GM21786 (cell line): ENCODE results near the gene KMT5C.

Experiments
- ATAC-seq: cut with Tn5 transposase; IDR thresholded peaks from one replicate; pipeline ENCODE4 v1.9.1; 2021; ENCODE audit not compliant: unreplicated experiment

Gene KMT5C

GRCh38 chr19:55366790-55367189 is 27.1 kb downstream of the KMT5C start:
- no peak for ATAC-seq

DNA sequence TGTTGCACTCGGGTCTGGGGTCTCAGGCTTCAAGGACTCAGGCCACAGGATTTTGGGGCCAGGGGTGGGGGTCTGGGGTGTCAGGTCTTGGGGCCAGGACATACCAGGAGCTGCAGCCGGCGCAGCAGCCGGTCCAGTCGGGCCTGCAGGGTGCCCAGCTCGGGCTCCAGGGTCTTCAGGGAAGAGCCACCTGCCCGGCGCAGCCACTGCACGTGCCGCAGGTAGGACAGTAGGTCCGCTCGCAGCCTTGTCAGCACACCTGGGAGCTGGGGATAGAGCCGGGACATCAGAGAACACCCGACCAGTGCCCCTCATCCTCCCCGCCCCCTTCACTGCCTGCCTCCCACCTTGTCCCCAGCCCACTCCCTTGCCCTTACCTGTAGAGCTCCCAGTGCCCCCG is 28.4 kb downstream of the KMT5C start:
- ATAC-seq, result no peak

DNA sequence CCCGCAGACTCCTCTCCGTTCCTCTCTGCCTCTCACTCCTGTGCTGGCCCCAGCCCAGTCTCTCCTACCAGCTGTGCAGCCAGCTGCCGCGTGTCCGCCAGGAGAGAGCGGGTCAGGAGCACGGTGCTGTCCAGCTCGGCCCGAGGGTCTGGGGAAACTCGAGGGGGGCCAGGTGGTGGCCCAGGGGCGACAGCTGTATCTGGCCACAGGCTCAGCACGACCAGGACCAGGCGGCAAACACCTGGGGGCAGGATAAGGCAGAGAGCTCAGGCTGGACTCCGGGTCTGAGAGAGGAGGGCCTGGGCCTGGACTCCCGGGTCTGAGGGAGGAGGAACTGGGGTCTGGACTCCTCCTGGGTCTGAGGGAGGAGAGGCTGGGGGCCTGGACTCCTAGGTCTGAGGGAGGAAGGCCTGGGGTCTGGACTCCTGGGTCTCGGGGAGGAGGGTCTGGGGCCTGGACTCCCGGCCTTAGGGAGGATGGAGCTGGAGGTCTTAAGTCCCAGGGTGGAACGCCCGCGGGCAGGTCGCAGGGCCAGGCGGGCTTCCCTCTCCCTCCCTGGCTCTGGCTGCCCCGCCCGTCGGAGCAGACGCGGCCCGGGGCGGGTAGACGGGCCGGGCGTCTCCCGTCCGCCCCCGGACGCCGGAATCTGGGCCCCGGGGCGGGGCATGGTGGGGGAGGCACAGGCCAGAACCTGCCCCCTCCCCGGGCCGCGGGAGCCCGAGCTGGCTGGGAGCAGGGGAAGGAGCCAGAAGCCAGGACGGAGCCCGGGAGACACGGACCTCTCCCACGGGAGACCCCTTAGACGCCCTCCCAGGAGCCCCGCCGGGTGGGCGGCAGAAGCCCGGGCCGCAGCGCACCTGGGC is 29.3 kb downstream of the KMT5C start:
- ATAC-seq, result no peak

DNA sequence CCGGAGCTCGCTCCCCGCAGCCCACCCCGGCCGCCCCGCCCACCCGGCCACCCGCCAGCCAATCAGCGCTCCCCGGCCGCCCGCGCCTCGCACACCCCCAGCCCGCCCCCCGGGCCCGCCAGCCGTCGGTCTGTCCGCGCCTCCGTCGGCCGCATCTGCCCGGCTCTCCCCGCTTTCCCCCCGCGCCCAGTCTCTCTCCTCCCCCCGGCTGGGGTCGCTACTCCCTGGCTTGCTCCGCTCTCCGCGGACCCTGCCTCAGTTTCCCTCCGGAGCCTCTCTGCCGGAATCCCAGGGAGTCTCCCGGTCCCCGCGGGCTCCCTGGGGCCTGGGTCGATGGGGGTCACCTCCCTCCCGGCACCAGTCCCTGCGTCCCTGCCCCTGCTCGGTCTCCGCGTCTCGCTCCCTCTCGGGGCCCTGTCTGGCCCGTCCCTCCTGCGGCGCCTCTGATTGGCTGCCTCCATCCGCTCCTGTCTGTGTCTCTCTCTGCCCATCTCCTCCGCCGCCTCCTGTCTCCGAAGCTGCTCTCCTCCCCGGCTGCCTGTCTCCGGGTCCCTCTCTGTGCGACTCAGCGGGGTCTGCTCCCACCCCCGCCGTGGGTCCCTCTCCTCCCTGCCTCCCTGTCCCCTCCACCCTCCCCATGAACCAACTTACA is 30.1 kb downstream of the KMT5C start:
- ATAC-seq, result no peak

- no peak for ATAC-seq
Observed at GRCh38 chr19:55370305-55370988, 30.8 kb downstream of the KMT5C start, which contains the start of gene IL11. Gene IL11 (minus strand): TSS chr19:55370463. CDS start chr19:55370310, 153 bp downstream.

DNA sequence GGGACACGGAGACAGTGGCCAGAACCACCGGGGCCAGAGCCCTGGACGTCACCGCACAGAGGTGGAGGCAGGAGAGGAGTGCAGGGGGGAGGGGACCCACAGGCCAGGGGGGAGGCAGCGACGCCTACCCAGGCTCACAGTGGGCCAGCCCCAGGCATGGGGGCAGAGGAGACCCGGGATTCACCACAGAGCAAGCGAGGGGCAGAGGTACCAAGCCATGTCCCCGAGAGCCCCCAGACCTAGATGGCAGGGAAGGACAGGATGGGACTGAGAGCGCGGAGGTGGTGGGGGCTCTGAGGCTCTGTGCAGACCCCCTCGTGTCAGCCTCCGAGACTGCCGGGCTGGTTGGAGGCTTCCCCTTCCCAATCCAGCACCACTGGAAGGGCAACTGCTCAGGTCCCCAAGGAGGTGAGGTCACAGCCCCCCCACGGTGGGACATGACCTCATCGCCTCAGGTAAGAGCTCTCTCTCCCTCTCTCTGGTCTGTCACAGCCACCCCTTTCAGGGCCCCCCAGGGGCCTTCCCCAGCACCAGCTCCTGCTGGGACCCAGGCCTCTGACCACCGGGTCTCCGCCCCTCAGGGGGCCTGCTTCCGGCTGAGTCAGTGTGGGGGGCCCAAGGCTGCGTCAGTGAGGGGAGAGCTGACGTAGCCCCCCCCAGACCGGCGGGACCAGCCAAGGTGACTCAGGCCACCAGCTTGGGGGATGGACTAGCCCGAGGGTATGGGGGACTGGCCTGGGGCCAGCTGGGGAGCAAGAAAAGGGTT is 32.8 kb downstream of the KMT5C start:
- ATAC-seq, result no peak

DNA sequence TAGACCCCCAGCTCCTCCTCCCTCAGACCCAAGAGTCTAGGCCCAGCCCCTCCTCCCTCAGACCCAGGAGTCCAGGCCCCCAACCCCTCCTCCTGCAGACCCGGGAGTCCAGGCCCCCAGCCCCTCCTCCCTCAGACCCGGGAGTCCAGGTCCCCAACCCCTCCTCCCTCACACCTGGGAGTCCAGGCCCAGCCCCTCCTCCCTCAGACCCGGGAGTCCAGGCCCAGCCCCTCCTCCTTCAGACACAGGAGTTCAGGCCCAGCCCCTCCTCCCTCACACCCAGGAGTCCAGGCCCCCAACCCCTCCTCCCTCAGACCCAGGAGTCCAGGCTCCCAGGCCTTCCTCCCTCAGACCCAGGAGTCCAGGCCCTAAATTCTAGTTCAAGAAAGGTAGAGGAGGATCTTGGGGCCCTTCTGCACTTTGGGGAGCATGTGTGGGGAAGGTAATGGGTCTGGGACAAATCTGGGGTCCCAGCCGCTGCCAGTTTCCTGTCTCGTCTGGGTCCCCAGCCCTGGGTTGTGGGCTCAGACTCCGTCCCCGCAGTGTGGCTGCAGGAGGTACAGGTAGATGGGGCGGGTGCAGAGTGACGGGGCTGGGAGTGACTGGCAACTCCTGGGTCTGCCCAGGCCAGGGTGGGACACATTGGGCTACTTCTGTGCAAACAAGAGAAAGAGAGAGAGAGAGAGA is 33.8 kb downstream of the KMT5C start:
- no peak for ATAC-seq

GRCh38 chr19:55373993-55374757 is 34.5 kb downstream of the KMT5C start:
- no peak for ATAC-seq

DNA sequence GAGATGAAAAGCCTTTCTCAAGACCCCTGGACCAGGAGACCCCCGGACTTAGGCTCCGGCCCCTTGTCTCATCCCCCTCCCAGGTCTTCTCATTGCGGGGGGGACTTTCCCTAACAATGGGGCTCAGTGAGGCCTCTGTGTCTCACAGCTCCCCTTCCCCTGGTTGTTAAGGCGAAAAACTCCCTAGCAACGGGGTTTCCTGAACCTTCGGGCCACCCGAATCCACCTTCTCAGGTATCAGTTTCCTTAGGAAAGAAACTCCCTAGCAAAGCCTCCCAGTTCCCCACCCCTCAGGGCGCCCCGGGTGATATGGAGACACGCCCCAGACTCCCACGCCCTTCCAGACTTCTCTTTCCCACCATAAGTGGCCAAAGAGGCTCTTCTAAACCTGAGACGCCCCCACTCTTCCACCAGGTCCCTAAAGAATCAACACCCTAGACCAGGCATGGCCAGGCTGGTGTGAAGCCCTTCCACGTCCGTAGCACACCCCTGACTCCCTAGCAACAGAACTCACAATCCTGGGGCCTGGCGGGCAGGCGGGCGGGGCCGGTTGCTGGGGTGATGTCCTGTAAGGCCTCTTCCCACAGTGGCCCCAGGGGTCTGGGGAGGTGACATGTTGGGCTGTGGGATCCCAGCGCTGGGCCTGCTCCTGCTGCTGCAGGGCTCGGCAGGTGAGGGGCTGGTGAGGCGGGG is 36.7 kb downstream of the KMT5C start, which contains the start of gene TMEM190:
TSS of gene TMEM190 (plus strand) at position 586 of the 693 bp plus-strand sequence. CDS start at position 614, 28 bp downstream.
- ATAC-seq, result no peak

GRCh38 chr19:55377356-55378131 is 37.9 kb downstream of the KMT5C start:
- no peak for ATAC-seq

GRCh38 chr19:55379174-55379573 is 39.5 kb downstream of the KMT5C start:
- ATAC-seq, result no peak

DNA sequence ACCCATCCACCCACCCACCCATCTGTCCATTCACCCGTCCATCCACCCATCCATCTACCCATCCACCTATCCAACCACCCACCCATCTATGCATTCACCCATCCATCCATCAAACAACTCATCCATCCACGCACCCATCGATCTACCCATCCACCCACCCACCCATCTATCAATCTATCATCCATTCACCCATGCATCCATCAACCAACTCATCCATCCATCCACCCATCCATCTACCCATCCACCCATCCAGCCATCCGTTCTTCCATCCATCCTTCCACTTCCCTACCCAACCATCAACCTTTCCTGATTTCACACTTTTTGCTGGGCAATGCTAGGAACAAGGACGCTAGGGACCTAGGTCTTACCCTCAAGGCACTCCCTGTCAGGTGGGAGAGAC is 42.3 kb downstream of the KMT5C start:
- no peak for ATAC-seq

DNA sequence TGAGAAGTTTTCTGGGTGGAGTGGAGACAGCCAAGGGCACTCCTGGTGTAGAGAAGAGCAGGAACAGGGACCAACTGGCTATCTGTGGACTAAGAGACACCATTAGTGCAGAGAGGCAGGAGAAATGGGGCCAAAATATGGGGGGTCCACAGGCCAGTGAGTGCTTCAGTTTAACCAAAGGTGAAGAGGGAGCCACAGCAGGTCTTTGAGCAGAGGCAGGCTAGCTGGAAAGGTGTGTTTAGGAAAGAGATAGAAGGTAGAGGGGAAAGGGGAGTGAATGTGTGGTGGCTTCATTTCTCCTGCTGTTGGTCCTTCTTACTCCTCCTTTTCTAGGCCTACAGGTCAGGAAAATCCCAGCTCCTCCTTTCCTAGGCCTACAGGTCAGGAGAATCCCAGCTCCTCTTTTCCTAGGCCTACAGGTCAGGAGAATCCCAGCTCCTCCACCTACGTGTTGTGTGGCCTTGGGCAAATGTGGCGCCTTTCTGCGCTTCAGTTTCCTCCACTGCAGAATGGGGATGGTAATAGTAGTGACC is 42.9 kb downstream of the KMT5C start:
- ATAC-seq, result no peak

DNA sequence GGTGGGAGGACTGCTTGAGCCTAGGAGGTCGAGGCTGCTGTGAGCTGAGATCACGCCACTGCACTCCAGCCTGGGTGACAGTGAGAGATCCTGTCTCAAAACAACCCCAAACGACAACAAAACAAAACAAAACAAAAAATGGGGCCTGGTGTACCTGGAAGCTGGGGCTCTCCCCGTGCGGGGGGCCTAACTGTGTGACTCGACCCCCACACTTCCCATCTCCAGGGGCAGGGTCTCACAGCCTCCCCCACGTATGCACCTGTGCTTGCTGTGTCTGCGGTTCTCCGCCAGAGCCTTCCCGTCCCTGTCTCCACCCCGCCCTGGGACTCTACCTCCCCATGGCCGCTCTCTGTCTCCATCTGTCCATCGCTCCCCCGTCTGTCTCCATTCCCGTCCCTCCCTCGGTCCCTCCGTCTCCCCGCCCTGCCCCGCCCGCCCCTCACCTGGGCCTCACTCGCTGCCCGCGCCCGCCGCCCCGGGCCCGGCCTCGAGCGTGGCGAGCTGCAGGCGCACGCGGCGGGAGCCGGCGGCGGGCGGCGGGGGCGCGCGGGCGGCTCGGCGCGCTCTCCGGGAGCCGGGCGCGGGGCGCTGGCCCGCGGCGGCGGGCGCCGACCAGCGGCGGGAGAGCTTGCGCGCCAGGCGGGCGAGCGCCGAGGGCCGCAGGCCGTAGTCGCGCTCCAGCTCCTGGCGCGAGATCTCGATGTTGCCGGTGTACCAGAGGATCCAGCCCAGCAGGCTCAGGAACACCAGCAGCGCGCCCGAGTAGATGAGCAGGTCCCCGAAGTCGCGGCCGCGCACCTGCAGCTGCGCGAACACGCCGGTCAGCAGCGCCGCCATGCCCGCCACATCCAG is 43.8 kb downstream of the KMT5C start:
- ATAC-seq, result no peak

GRCh38 chr19:55384131-55384919 is 44.6 kb downstream of the KMT5C start, which contains the start of gene TMEM238:
Gene TMEM238 (minus strand): TSS chr19:55384292. CDS start chr19:55384259, 33 bp downstream.
- ATAC-seq, result no peak
